Neuronal stem cell (in vitro differentiated cells): Measurements from ENCODE around the gene GRID1.
A peak's percentile ranks its signal among the peaks of the same experiment; 100 is the strongest.

ENCODE experiments used
- DNase-seq: peaks from one replicate; pipeline ENCODE4 v3.0.0-alpha.2; 2013; ENCODE audit warnings: low spot score
- H2AFZ ChIP-seq: one replicate; pipeline ENCODE4 v1.6.1; 2013; ENCODE audit warnings: mild to moderate bottlenecking, low read length, inconsistent platforms
- H2AK5ac ChIP-seq: 2 replicates; pipeline ENCODE4 v1.6.1; 2013; ENCODE audit warnings: low read depth, mild to moderate bottlenecking, inconsistent platforms, low read length, moderate library complexity, mixed read lengths
- H2BK120ac ChIP-seq: 2 replicates; pipeline ENCODE4 v1.6.1; 2013; ENCODE audit warnings: low read depth, mild to moderate bottlenecking, inconsistent platforms, low read length, moderate library complexity, mixed read lengths
- H2BK12ac ChIP-seq: one replicate; pipeline ENCODE4 v1.6.1; 2013; ENCODE audit warnings: low read length, inconsistent platforms
- H2BK15ac ChIP-seq: 2 replicates; pipeline ENCODE4 v1.6.1; 2013; ENCODE audit warnings: mild to moderate bottlenecking, low read length, inconsistent platforms, mixed read lengths
- H2BK5ac ChIP-seq: one replicate; pipeline ENCODE4 v1.6.1; 2013; ENCODE audit warnings: inconsistent platforms, mild to moderate bottlenecking, low read length, moderate library complexity
- H3K14ac ChIP-seq: one replicate; pipeline ENCODE4 v1.6.1; 2013; ENCODE audit warnings: low read length, inconsistent platforms
- H3K18ac ChIP-seq: 2 replicates; pipeline ENCODE4 v1.6.1; 2013; ENCODE audit warnings: low read length, inconsistent platforms
- H3K23ac ChIP-seq: 2 replicates; pipeline ENCODE4 v1.6.1; 2013; ENCODE audit warnings: low read depth, mild to moderate bottlenecking, mixed read lengths, low read length, inconsistent platforms; ENCODE audit not compliant: poor library complexity
- H3K27ac ChIP-seq: replicated peaks from 3 replicates; pipeline ENCODE4 v1.5.1; 2013; ENCODE audit warnings: low read length, inconsistent platforms
- H3K27me3 ChIP-seq, 3 experiments: 2 replicates each; pipeline ENCODE4 v1.6.1; 2013; ENCODE audit warnings: low read length in 3 of 3, mild to moderate bottlenecking in 2 of 3, inconsistent platforms in 1 of 3, low read depth in 1 of 3, mixed read lengths in 1 of 3, moderate library complexity in 1 of 3; ENCODE audit not compliant: control insufficient read depth in 3 of 3, insufficient read depth in 3 of 3
- H3K36me3 ChIP-seq, 2 donors: replicated peaks in 1 of 2; 2 replicates each; pipeline ENCODE4 v1.6.1; 2013; ENCODE audit warnings: low read length in 2 of 2; ENCODE audit not compliant: control insufficient read depth in 2 of 2, insufficient read depth in 2 of 2
- H3K4ac ChIP-seq: 2 replicates; pipeline ENCODE4 v1.6.1; 2013; ENCODE audit warnings: inconsistent platforms, mild to moderate bottlenecking, low read length, moderate library complexity
- H3K4me1 ChIP-seq, 2 donors: 1 replicate in 1 of 2; 2 replicates in 1 of 2; pipeline ENCODE4 v1.6.1; 2013; ENCODE audit warnings: low read length in 2 of 2, low read depth in 1 of 2; ENCODE audit not compliant: control insufficient read depth in 2 of 2, insufficient read depth in 1 of 2
- H3K4me2 ChIP-seq: one replicate; pipeline ENCODE4 v1.6.1; 2013; ENCODE audit warnings: mild to moderate bottlenecking, low read length, inconsistent platforms; ENCODE audit not compliant: insufficient read depth, poor library complexity, severe bottlenecking
- H3K4me3 ChIP-seq, 2 donors: 2 replicates each; pipeline ENCODE4 v1.5.1; 2013; ENCODE audit warnings: low read length in 2 of 2, mild to moderate bottlenecking in 2 of 2, inconsistent platforms in 1 of 2, moderate library complexity in 1 of 2
- H3K79me1 ChIP-seq: one replicate; pipeline ENCODE4 v1.6.1; 2013; ENCODE audit warnings: low read depth, mild to moderate bottlenecking, inconsistent platforms, low read length, moderate library complexity
- H3K9ac ChIP-seq: one replicate; pipeline ENCODE4 v1.6.1; 2013; ENCODE audit warnings: mild to moderate bottlenecking, low read depth, low read length, inconsistent platforms; ENCODE audit not compliant: poor library complexity
- H3K9me3 ChIP-seq, 2 donors: replicated peaks in 1 of 2; 2 replicates each; pipeline versions ENCODE3 to v1.6.1; 2013; ENCODE audit warnings: low read length in 2 of 2, mild to moderate bottlenecking in 2 of 2, inconsistent platforms in 1 of 2, low read depth in 1 of 2, mixed read lengths in 1 of 2, moderate library complexity in 1 of 2; ENCODE audit not compliant: control insufficient read depth in 2 of 2, insufficient read depth in 1 of 2
- H4K8ac ChIP-seq: one replicate; pipeline ENCODE4 v1.6.1; 2013; ENCODE audit warnings: low read depth, mild to moderate bottlenecking, inconsistent platforms, low read length, moderate library complexity
- H4K91ac ChIP-seq: one replicate; pipeline ENCODE4 v1.6.1; 2013; ENCODE audit warnings: low read length, low read depth, mild to moderate bottlenecking, inconsistent platforms; ENCODE audit not compliant: poor library complexity
- WGBS, 2 donors: extraction: QIAGEN DNeasy Blood & Tissue Kit; methylation state at CpG; one replicate each; pipeline ENCODE4 v1.1.7; 2013; ENCODE audit warnings: missing lambda C conversion rate in 2 of 2, mixed read lengths in 1 of 2; ENCODE audit not compliant: insufficient read length in 2 of 2, insufficient replicate concordance in 1 of 2; ENCODE audit errors: extremely low coverage in 2 of 2; 5-methylcytosine and 5-hydroxymethylcytosine counted together

Gene GRID1

GRCh38 chr10:86251426-86251825, 115.2 kb downstream of the GRID1 start:
- Histone ChIP-seq H3K4me3 (no peak overlapping the region), H2BK5ac (no peak overlapping the region), H3K14ac (no peak overlapping the region), H2AFZ (no peak overlapping the region), H3K9me3 (peaks cover 0 to 5% of the 10 kb centered on the region in 2 donors), H2BK15ac (peak overlapping the region; percentile 19), H3K27me3 (no peaks in the 10 kb centered on the region), H3K27ac (no peak overlapping the region), H2BK120ac (no peak overlapping the region), H2BK12ac (no peak overlapping the region), H3K36me3 (no peaks in the 10 kb centered on the region), H3K4me2 (no peak overlapping the region), H3K4me1 (peaks cover 0 to 12% of the 10 kb centered on the region in 2 donors), H4K8ac (no peak overlapping the region), H4K91ac (no peak overlapping the region), H3K4ac (no peak overlapping the region), H3K9ac (no peak overlapping the region), H3K18ac (no peak overlapping the region), H3K23ac (no peak overlapping the region), H3K79me1 (no peaks in the 10 kb centered on the region), H2AK5ac (peak overlapping the region; percentile 2)
- DNase-seq = no peak
- no CpG with 5 or more reads among the region's 2 CpGs for WGBS, 2 donors

GRCh38 chr10:86250399-86250798, 116.2 kb downstream of the GRID1 start:
- Histone ChIP-seq H2AFZ (no peak overlapping the region), H4K8ac (no peak overlapping the region), H3K14ac (no peak overlapping the region), H3K9me3 (peaks cover 0 to 5% of the 10 kb centered on the region in 2 donors), H2BK15ac (no peak overlapping the region), H3K4ac (no peak overlapping the region), H3K18ac (no peak overlapping the region), H2AK5ac (peak overlapping the region; percentile 14), H3K4me1 (peaks cover 0 to 12% of the 10 kb centered on the region in 2 donors), H3K9ac (no peak overlapping the region), H3K36me3 (no peaks in the 10 kb centered on the region), H4K91ac (no peak overlapping the region), H2BK5ac (no peak overlapping the region), H3K23ac (no peak overlapping the region), H3K27me3 (no peaks in the 10 kb centered on the region), H2BK120ac (no peak overlapping the region), H2BK12ac (no peak overlapping the region), H3K4me3 (no peak overlapping the region), H3K4me2 (no peak overlapping the region), H3K79me1 (no peaks in the 10 kb centered on the region), H3K27ac (no peak overlapping the region)
- no CpG with 5 or more reads among the region's 15 CpGs for WGBS, 2 donors
- no peak for DNase-seq

- Histone ChIP-seq H3K79me1 (no peaks in the 10 kb centered on the region), H2BK15ac (no peak overlapping the region), H3K27ac (no peak overlapping the region), H2BK5ac (no peak overlapping the region), H3K27me3 (no peaks in the 10 kb centered on the region), H2BK12ac (no peak overlapping the region), H3K14ac (no peak overlapping the region), H4K8ac (no peak overlapping the region), H3K9ac (no peak overlapping the region), H3K4me2 (no peak overlapping the region), H3K9me3 (peaks cover 0 to 5% of the 10 kb centered on the region in 2 donors), H3K18ac (no peak overlapping the region), H2AFZ (no peak overlapping the region), H3K4me3 (no peak overlapping the region), H3K4me1 (peaks cover 0 to 12% of the 10 kb centered on the region in 2 donors), H2BK120ac (no peak overlapping the region), H3K23ac (no peak overlapping the region), H3K4ac (no peak overlapping the region), H2AK5ac (peak overlapping the region; percentile 14), H4K91ac (no peak overlapping the region), H3K36me3 (no peaks in the 10 kb centered on the region)
- no peak for DNase-seq
These were observed 116.8 kb downstream of the GRID1 start for GRCh38 chr10:86249794-86250193.

GRCh38 chr10:86248062-86248461, 118.5 kb downstream of the GRID1 start:
- no peak overlapping the region for H3K23ac ChIP-seq
- H2AFZ ChIP-seq = no peak overlapping the region
- H3K4me2 ChIP-seq = no peak overlapping the region
- peaks cover 0 to 5% of the 10 kb centered on the region in 2 donors for H3K9me3 ChIP-seq
- no peak overlapping the region for H2BK15ac ChIP-seq
- peaks cover 0 to 6% of the 10 kb centered on the region in 2 donors for H3K4me1 ChIP-seq
- no peak overlapping the region for H2BK5ac ChIP-seq
- no peak overlapping the region for H4K91ac ChIP-seq
- no peak for DNase-seq
- H3K18ac ChIP-seq = no peak overlapping the region
- no peak overlapping the region for H3K27ac ChIP-seq
- H3K9ac ChIP-seq = no peak overlapping the region
- H3K36me3 ChIP-seq = no peaks in the 10 kb centered on the region
- no peak overlapping the region for H3K14ac ChIP-seq
- H3K4ac ChIP-seq = no peak overlapping the region
- H2AK5ac ChIP-seq = peak overlapping the region; percentile 32
- WGBS, 2 donors = no CpG with 5 or more reads among the region's 5 CpGs
- H3K4me3 ChIP-seq = no peak overlapping the region
- no peaks in the 10 kb centered on the region for H3K27me3 ChIP-seq
- H3K79me1 ChIP-seq = no peaks in the 10 kb centered on the region
- no peak overlapping the region for H2BK12ac ChIP-seq
- no peak overlapping the region for H2BK120ac ChIP-seq
- no peak overlapping the region for H4K8ac ChIP-seq
